Endothelial cell of umbilical vein (primary cell): ENCODE data around the gene MAP3K13.

Experiments
- EZH2 ChIP-seq: IDR thresholded peaks from 2 replicates; pipeline ENCODE4 v1.6.1; 2012; ENCODE audit warnings: borderline replicate concordance, low read depth, mild to moderate bottlenecking, moderate library complexity, low read length, inconsistent platforms; ENCODE audit not compliant: severe bottlenecking
- POLR2A ChIP-seq: IDR thresholded peaks from 2 replicates; pipeline ENCODE4 v1.6.1; 2012; ENCODE audit warnings: low read depth, mild to moderate bottlenecking, control low read depth, low read length
- TF ChIP-seq, protein P1 (sequence below), 2 donors: IDR thresholded peaks; 1 replicate in 1 of 2; 2 replicates in 1 of 2; pipeline ENCODE4 v1.5.1; 2011; ENCODE audit warnings: low read length in 2 of 2, mild to moderate bottlenecking in 2 of 2, moderate library complexity in 2 of 2, control low read depth in 1 of 2, inconsistent platforms in 1 of 2, low read depth in 1 of 2; ENCODE audit not compliant: insufficient read depth in 1 of 2; ENCODE audit errors: extremely low read depth in 1 of 2

DNA sequence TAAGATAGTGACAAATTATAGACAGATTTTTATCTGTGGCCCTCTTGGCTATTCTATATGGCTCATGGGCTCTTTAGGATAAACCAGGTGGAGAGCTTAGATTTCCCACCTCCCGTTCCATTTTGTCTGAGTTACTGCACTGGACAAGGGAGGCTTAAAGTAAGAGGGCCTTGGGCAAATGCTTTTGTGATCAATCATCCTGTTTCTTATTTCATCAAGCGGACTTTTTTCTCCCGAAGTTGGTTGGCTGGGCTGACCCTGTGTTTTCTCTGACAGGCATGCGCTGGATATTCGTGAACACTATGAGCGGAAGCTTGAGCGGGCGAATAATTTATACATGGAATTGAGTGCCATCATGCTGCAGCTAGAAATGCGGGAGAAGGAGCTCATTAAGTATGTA is 102.5 kb downstream of the MAP3K13 start:
- TF ChIP-seq EZH2 (no peak), POLR2A (no peak)
- TF ChIP-seq, protein P1, sequence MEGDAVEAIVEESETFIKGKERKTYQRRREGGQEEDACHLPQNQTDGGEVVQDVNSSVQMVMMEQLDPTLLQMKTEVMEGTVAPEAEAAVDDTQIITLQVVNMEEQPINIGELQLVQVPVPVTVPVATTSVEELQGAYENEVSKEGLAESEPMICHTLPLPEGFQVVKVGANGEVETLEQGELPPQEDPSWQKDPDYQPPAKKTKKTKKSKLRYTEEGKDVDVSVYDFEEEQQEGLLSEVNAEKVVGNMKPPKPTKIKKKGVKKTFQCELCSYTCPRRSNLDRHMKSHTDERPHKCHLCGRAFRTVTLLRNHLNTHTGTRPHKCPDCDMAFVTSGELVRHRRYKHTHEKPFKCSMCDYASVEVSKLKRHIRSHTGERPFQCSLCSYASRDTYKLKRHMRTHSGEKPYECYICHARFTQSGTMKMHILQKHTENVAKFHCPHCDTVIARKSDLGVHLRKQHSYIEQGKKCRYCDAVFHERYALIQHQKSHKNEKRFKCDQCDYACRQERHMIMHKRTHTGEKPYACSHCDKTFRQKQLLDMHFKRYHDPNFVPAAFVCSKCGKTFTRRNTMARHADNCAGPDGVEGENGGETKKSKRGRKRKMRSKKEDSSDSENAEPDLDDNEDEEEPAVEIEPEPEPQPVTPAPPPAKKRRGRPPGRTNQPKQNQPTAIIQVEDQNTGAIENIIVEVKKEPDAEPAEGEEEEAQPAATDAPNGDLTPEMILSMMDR (IDR thresholded peaks at IDR 0.05; ENCODE audit: extremely low read depth in 1 of 2, insufficient read depth in 1 of 2, low read depth in 1 of 2, low read length in 2 of 2) = no peak
